DOHH2 (cell line): Measurements from ENCODE around the gene TLR5.

Experiments
- H3F3A ChIP-seq: fragments of 200-600 bp; sonication (generic), shearing (Covaris generic); 2 replicates; pipeline ENCODE4 v1.6.0; 2016; ENCODE audit warnings: antibody characterized with exemption, mild to moderate bottlenecking; ENCODE audit not compliant: control insufficient read depth, insufficient read depth
- H3K27ac ChIP-seq: fragments of 200-600 bp; sonication (generic); 2 replicates; pipeline ENCODE4 v1.5.1; 2014; ENCODE audit warnings: low read depth, mild to moderate bottlenecking, low read length, moderate library complexity
- H3K27me3 ChIP-seq: fragments of 200-600 bp; sonication (generic); 2 replicates; pipeline ENCODE4 v1.6.1; 2014; ENCODE audit warnings: mild to moderate bottlenecking, low read length, mixed read lengths; ENCODE audit not compliant: control insufficient read depth
- H3K36me3 ChIP-seq: fragments of 200-600 bp; sonication (generic); 2 replicates; pipeline ENCODE4 v1.6.1; 2014; ENCODE audit warnings: mild to moderate bottlenecking, low read length, moderate library complexity, mixed read lengths; ENCODE audit not compliant: control insufficient read depth
- H3K4me1 ChIP-seq: fragments of 200-600 bp; sonication (generic); 2 replicates; pipeline ENCODE4 v1.6.1; 2014; ENCODE audit warnings: mild to moderate bottlenecking, low read length, mixed read lengths; ENCODE audit not compliant: control insufficient read depth
- H3K4me2 ChIP-seq: fragments of 200-600 bp; sonication (generic); 2 replicates; pipeline ENCODE4 v1.6.0; 2014; ENCODE audit warnings: mild to moderate bottlenecking, low read length, moderate library complexity
- H3K4me3 ChIP-seq: fragments of 200-600 bp; sonication (generic); 2 replicates; pipeline ENCODE4 v1.5.1; 2014; ENCODE audit warnings: mild to moderate bottlenecking, low read length, mixed read lengths
- H3K79me2 ChIP-seq: fragments of 200-600 bp; sonication (generic); 2 replicates; pipeline ENCODE4 v1.6.1; 2014; ENCODE audit warnings: mild to moderate bottlenecking, low read length, mixed read lengths; ENCODE audit not compliant: control insufficient read depth
- H3K9me2 ChIP-seq: fragments of 200-600 bp; sonication (generic); replicated peaks from 2 replicates; pipeline ENCODE4 v1.6.1; 2014; ENCODE audit warnings: mild to moderate bottlenecking, low read length, mixed read lengths; ENCODE audit not compliant: control insufficient read depth
- H3K9me3 ChIP-seq: fragments of 200-600 bp; sonication (generic); 2 replicates; pipeline ENCODE4 v1.6.1; 2014; ENCODE audit warnings: antibody characterized with exemption, low read length, mixed read lengths; ENCODE audit not compliant: control insufficient read depth, insufficient read depth
- H4K20me1 ChIP-seq: fragments of 200-600 bp; sonication (generic); 2 replicates; pipeline ENCODE4 v1.6.0; 2014; ENCODE audit warnings: low read depth, mild to moderate bottlenecking, antibody characterized with exemption, low read length, moderate library complexity; ENCODE audit not compliant: control insufficient read depth, insufficient read depth
- CTCF ChIP-seq: fragments of 200-600 bp; sonication (generic); IDR thresholded peaks from one replicate; pipeline ENCODE4 v1.5.1; 2014; ENCODE audit warnings: antibody characterized with exemption, mild to moderate bottlenecking, low read depth, low read length; ENCODE audit not compliant: poor library complexity, severe bottlenecking
- EZH2phosphoT487 ChIP-seq: fragments of 200-600 bp; sonication (generic); IDR thresholded peaks from 2 replicates; pipeline ENCODE4 v1.6.1; 2017; ENCODE audit warnings: borderline replicate concordance, mild to moderate bottlenecking, antibody characterized with exemption, low read length, moderate library complexity, mixed read lengths

The TLR5 gene

GRCh38 chr1:223109581-223110026 is 33.4 kb downstream of the TLR5 start:
- H3K9me3 ChIP-seq: no peaks in the 10 kb centered on the region
- H3F3A ChIP-seq: no peaks in the 10 kb centered on the region
- H3K27ac ChIP-seq: no peak overlapping the region
- no peaks in the 10 kb centered on the region for H3K36me3 ChIP-seq
- no peaks in the 10 kb centered on the region for H3K9me2 ChIP-seq
- H3K4me2 ChIP-seq: no peak overlapping the region
- H3K4me3 ChIP-seq: no peak overlapping the region
- no peaks in the 10 kb centered on the region for H3K4me1 ChIP-seq
- H3K79me2 ChIP-seq: no peaks in the 10 kb centered on the region
- TF ChIP-seq CTCF (no peak), EZH2phosphoT487 (no peak)
- H4K20me1 ChIP-seq: no peaks in the 10 kb centered on the region
- peaks cover 11% of the 10 kb centered on the region for H3K27me3 ChIP-seq

GRCh38 chr1:223106856-223107255 is 36.2 kb downstream of the TLR5 start:
- Histone ChIP-seq H3K27ac (no peak overlapping the region), H3K9me2 (no peaks in the 10 kb centered on the region), H3K79me2 (no peaks in the 10 kb centered on the region), H3K4me2 (no peak overlapping the region), H3F3A (no peaks in the 10 kb centered on the region), H3K36me3 (no peaks in the 10 kb centered on the region), H4K20me1 (no peaks in the 10 kb centered on the region), H3K4me3 (no peak overlapping the region), H3K9me3 (no peaks in the 10 kb centered on the region), H3K4me1 (no peaks in the 10 kb centered on the region), H3K27me3 (peaks cover 11% of the 10 kb centered on the region)
- TF ChIP-seq CTCF (no peak), EZH2phosphoT487 (no peak)

- Histone ChIP-seq H3K9me3 (no peaks in the 10 kb centered on the region), H3K9me2 (no peaks in the 10 kb centered on the region), H3K4me1 (no peaks in the 10 kb centered on the region), H3K36me3 (no peaks in the 10 kb centered on the region), H3K27me3 (peaks cover 8% of the 10 kb centered on the region; the same call in 1 of the 2 replicates), H4K20me1 (no peaks in the 10 kb centered on the region), H3K4me3 (no peak overlapping the region), H3K27ac (no peak overlapping the region), H3K4me2 (no peak overlapping the region), H3F3A (no peaks in the 10 kb centered on the region), H3K79me2 (no peaks in the 10 kb centered on the region)
- TF ChIP-seq EZH2phosphoT487 (no peak), CTCF (no peak)
Measured at GRCh38 chr1:223105568-223105967, 37.5 kb downstream of the TLR5 start.
